NCI-H2171 (cell line): ENCODE results near the gene SOX21.

ENCODE experiments used
- DNase-seq: peaks from one replicate; lab custom pipeline; 2025; lab: John Stamatoyannopoulos, UW

SOX21 gene

GRCh38 chr13:94709001-94709834, 3.1 kb downstream of the SOX21 start:
- DNase-seq, result no peak

GRCh38 chr13:94708031-94708859, 4.1 kb downstream of the SOX21 start:
- DNase-seq, result no peak

- DNase-seq, result no peak
These were observed 4.8 kb downstream of the SOX21 start for GRCh38 chr13:94707400-94708021.

DNA sequence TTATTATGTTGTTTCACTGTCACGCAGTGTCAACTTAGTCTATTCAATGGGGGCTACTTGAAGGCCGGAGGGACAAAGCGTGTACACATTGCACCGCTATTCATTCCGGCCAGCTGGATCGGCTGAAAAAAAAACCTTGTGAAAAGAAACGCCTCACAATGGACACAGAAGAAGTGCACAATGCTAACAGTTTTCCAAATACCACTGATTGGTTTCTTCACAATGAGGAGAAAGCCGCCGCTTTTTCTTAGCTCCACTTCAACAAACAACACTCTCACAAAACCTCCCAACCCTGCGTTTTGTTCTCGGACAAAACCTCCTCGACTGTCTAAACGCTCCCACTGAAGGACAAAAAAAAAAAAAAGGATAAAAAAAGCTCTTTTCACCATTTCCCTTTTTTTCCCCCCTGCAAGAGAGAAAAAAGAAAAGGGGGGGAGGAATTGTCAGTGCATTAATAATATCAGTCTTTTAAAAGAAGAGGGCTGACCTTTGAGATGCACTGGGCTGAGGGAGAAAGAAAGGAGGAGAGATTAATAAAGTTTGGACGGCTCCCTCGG, 5.4 kb downstream of the SOX21 start:
- DNase-seq, result no peak

GRCh38 chr13:94706101-94706842, 6.1 kb downstream of the SOX21 start:
- DNase-seq, result no peak

DNA sequence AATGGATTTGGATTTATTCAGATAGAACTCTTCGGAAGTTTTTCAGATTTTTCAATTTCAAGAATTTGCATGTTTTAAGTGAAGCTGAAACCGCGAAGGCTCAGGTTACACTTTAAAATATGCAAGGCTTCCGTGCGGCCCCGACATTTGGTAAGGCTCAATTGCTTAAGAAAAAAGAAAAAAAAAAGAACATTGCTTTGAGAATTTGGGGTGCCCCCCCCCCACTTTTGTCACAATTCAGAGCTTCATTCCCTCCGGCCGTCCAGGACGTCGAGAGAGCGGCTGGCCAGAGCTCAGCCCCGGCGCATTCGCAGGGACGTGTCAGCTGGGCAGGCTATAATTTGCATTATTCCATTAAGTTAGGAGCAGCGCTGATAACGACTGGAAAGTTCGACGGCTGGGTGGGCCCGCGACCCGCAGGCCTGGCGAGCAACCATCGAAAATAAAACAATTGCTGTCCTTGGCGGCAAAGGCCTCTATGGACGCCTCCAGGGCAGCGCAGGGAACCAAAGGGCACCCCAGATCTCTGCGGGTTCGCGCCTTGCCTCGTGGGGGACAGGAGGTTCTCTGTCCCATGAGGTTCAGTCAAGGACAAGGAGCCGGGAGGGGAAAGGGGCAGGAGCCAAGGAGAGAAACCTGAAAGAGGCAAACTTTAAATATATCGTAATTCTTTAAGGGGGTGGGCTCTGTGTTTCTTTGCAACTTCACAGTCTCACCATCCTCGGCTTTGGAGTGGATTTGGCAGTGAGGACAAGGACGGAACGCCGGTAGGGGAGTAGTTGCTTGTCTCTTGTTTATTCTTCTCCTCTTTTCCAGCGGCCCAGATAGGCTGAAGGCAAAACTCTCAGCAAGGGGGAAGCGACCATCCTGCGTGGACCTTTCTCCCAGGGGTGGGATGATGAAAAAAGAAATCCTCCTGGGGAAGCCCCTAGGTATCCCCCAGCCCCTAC, 7.0 kb downstream of the SOX21 start:
- DNase-seq, result no peak

DNA sequence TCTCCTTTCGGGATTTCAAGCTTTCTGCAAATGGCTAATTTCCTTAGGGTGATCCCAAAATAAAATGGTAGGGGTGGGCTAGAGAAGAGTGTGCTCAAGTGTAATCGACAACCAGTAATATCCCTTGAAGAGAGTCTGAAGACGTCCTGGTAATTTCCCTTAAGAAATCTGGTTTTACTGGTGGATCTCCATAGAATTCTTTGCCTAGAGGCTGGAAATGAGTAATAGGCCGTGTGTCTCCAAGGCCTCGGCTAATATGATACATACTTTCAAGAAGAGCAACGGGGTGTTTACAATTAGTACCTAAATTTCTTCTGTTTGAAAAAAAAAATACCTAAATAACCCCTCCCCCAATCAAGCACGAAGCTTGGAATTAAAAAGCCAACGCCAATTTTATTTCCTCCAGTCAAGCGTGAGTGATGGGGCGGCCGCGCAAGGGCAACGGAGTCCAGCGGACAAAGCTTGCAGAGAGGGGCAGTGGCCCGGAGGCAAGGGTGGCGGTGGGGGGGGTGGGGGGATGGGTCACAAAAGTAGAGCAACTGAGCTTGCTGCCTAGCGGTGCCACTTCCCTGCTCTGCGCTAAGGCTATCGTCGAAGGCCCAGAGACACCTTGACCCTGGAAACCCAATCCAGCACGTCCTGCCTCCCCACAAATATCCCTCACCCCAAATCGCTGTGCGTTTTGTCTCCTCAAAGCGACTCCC, 7.8 kb downstream of the SOX21 start:
- no peak for DNase-seq

- no peak for DNase-seq
These were observed 8.5 kb downstream of the SOX21 start for GRCh38 chr13:94703721-94704314.

DNA sequence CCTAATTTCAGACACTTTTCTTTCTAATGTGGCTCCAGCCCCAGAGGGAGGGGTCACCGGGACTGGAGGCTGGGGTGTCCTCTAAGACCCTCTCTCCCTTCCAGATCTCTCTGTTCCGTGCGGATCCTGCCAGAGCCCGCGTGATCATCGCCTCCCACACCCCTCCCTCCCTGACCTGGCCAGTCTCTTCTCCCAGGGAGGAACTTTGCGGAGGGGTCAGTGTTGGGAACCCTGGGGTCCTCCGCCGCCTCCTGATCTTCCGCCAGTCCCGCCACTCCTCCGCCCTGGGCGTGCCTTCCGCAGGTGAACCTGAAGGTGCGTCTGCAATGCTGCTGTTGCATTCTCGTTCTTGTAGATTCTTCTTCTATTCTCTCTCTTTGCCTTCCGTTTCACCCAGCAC, 9.1 kb downstream of the SOX21 start:
- DNase-seq, result no peak

DNA sequence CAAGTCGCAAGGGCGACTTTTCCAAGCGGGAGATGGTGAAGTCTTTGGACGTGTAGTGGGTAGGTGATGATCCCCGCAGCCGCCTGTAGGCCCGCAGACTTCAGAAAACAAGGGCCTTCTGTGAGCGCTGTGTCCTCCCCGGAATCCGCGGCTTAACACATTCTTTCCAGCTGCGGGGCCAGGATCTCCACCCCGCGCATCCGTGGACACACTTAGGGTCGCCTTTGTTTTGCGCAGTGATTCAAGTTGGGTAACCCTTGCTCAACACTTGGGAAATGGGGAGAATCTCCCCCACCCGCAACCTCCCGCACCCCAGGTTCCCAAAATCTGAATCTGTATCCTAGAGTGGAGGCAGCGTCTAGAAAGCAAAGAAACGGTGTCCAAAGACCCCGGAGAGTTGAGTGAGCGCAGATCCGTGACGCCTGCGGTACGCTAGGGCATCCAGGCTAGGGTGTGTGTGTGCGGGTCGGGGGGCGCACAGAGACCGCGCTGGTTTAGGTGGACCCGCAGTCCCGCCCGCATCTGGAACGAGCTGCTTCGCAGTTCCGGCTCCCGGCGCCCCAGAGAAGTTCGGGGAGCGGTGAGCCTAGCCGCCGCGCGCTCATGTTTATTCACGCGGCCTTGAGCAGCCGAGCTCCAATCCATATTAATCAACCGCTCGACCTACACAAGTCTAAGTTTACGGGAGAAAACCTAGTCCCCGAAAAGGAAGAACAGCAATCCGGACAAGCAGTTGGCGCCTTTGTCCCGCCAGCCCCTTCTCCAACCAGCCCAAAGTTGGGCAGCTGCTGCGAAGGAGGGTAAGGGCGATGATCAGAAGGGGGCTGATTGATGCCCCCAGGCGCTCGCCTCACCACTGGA, 9.9 kb downstream of the SOX21 start:
- no peak for DNase-seq

GRCh38 chr13:94701313-94702180, 10.8 kb downstream of the SOX21 start:
- DNase-seq, result no peak

DNA sequence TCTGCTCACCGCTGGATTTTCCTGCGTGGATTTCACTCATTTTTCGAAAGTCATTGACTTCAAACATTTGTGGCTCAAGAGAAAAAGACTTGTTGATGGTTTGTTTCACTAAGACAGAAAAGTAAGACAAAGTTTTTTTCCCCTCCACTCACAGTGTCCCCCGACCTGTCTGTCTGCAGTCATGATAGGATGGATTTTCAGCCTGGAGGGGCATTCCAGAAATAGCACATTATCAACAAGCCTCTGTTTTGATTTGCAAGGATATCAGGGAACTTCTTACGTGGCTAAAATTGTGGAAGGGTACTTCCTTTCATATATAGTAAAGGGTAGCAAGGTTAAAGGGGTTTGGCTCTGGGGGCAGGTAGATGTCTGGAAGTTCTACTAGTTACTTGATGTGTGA, 11.8 kb downstream of the SOX21 start:
- DNase-seq, result no peak

- DNase-seq, result no peak
These were observed 12.3 kb downstream of the SOX21 start for GRCh38 chr13:94700051-94700535.

GRCh38 chr13:94696171-94696570, 16.2 kb downstream of the SOX21 start:
- no peak for DNase-seq

DNA sequence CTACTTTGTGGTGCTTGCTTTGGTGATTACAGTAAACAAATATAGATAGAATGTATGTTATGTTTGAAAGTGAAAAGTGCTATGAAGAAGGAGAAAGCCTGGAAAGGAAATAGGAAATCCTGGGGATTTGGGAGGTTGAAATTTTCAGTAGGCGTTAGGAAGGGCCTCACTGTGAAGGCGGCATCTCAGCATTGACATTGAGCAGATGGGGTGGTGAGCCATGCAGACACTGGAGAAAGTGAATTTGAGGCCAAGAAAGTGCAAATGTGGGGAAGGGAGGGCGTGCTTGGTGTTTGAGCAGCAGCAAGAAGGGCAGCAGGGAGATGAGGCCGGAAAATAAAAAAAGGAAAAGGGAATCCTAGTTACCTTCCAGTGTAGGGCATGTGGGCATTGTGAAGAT, 20.3 kb downstream of the SOX21 start:
- no peak for DNase-seq

DNA sequence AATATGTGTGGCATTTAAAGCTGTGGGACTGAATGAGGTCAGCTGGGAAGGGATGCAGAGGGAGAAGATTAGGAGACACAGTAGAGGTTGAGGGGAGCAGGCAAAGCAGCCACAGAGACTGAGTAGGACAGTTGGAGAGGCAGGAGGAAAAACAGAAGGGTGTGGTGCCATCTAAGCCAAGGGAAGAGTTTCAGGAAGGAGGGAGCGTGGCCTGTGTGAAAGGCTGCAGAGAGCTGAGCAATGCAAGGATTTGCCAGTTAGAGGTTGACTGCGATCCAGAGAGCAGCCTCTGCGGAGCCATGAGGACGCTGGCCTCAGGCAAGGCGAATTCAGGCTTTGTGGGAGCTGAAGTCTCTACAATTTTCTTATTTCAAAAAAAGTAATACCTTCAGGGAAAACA, 28.9 kb downstream of the SOX21 start:
- no peak for DNase-seq

DNA sequence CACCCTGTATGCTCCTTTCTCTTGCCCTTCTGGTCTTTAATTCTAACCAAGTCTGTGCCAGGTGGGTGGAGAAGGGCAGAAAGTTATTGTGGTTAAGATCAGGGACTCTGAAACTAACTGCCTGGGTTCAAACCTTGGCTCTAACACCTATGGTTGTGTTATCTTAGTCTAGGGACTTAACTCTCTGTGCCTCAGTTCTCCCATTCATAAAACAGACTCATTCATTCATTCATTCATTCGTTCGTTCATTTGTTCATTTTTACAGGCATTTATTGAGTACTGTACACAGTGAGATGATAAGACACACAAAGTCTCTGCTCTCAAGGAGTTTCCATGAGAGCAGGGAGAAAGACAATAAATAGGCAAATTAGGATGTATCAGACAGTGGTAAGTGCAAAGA, 30.1 kb downstream of the SOX21 start:
- DNase-seq, result no peak
